PC-3 (cell line): Measurements from ENCODE around the gene UBE3A. TPM values are rescaled to one million over a fixed set of nuclear protein-coding genes. Genes with fewer than 3 reads are reported as not detected.

Experiments used
- ATAC-seq: fragments of 200-7000 bp; cut with Tn5 transposase; 2 replicates; pipeline ENCODE4 v1.9.1; 2020; ENCODE audit warnings: mild to moderate bottlenecking, moderate library complexity
- BruUV-seq: library from RNA; stranded (reverse); fragments of 400-500 nt; replicated peaks from 2 replicates; lab custom pipeline; 2021; lab: Mats Ljungman, UMichigan
- CTCF ChIA-PET: fragments of 300-600 bp; sonication (Branson Sonifier 250); formaldehyde crosslinking; loops from one replicate; lab custom pipeline; 2022; ENCODE audit warnings: antibody characterized with exemption; lab: Charles Lee
- POLR2A ChIA-PET: fragments of 300-600 bp; sonication (Branson Sonifier 250); formaldehyde crosslinking; loops from one replicate; lab custom pipeline; 2022; ENCODE audit warnings: antibody characterized with exemption; ENCODE audit not compliant: unreplicated experiment; lab: Charles Lee
- DNase-seq: peaks from one replicate; pipeline ENCODE4 v3.0.0-alpha.2; 2015
- H2AFZ ChIP-seq: fragments of 300-600 bp; sonication (generic); 2 replicates; pipeline ENCODE4 v1.6.0; 2016; ENCODE audit warnings: antibody characterized with exemption, low read length
- H3F3A ChIP-seq: fragments of 300-600 bp; sonication (generic); one replicate; pipeline ENCODE4 v1.6.0; 2017; ENCODE audit warnings: antibody characterized with exemption, low read length, control low read depth, mild to moderate bottlenecking; ENCODE audit not compliant: unreplicated experiment
- H3K27ac ChIP-seq: fragments of 300-600 bp; sonication (generic); 2 replicates; pipeline ENCODE4 v1.5.1; 2016; ENCODE audit warnings: mild to moderate bottlenecking, low read length
- H3K27me3 ChIP-seq: fragments of 300-600 bp; sonication (generic); 2 replicates; pipeline ENCODE4 v1.6.1; 2016; ENCODE audit warnings: low read length, mixed read lengths
- H3K36me3 ChIP-seq: fragments of 300-600 bp; sonication (generic); 2 replicates; pipeline ENCODE4 v1.6.1; 2016; ENCODE audit warnings: low read depth, mixed run types, low read length, mixed read lengths
- H3K4me1 ChIP-seq: fragments of 300-600 bp; sonication (generic); 2 replicates; pipeline ENCODE4 v1.5.1; 2016; ENCODE audit warnings: low read length; ENCODE audit not compliant: insufficient read depth
- H3K4me2 ChIP-seq: fragments of 300-600 bp; sonication (generic); 2 replicates; pipeline ENCODE4 v1.6.0; 2016; ENCODE audit warnings: low read length
- H3K4me3 ChIP-seq: fragments of 300-600 bp; sonication (generic); 2 replicates; pipeline ENCODE4 v1.5.1; 2016; ENCODE audit warnings: mild to moderate bottlenecking, low read length, mixed read lengths
- H3K79me2 ChIP-seq: fragments of 300-600 bp; sonication (generic); 2 replicates; pipeline ENCODE4 v1.6.1; 2017; ENCODE audit warnings: low read length, mixed read lengths
- H3K9ac ChIP-seq: fragments of 300-600 bp; sonication (generic); 2 replicates; pipeline ENCODE4 v1.6.0; 2016; ENCODE audit warnings: mild to moderate bottlenecking, low read length
- H3K9me2 ChIP-seq: fragments of 300-600 bp; sonication (generic); replicated peaks from 2 replicates; pipeline ENCODE4 v1.6.1; 2016; ENCODE audit warnings: mixed run types, low read length, mixed read lengths
- H3K9me3 ChIP-seq: fragments of 300-600 bp; sonication (generic); 2 replicates; pipeline ENCODE4 v1.6.1; 2016; ENCODE audit warnings: low read length, mixed read lengths
- H4K20me1 ChIP-seq: fragments of 300-600 bp; sonication (generic); 2 replicates; pipeline ENCODE4 v1.6.1; 2016; ENCODE audit warnings: low read length, mixed read lengths
- CTCF ChIP-seq: fragments of 300-600 bp; sonication (generic); conservative IDR thresholded peaks from 2 replicates; pipeline ENCODE4 v1.5.1; 2017; ENCODE audit warnings: antibody characterized with exemption, low read depth, mild to moderate bottlenecking, low read length
- EZH2 ChIP-seq: fragments of 300-600 bp; sonication (generic); IDR thresholded peaks from one replicate; pipeline ENCODE4 v1.6.1; 2017; ENCODE audit warnings: antibody characterized with exemption, mild to moderate bottlenecking, low read length; ENCODE audit not compliant: unreplicated experiment
- EZH2phosphoT487 ChIP-seq: fragments of 300-600 bp; sonication (generic); IDR thresholded peaks from 2 replicates; pipeline ENCODE4 v1.6.1; 2018; ENCODE audit warnings: mild to moderate bottlenecking, antibody characterized with exemption, low read length, borderline replicate concordance
- intact Hi-C: fragments of 100-400 bp; cut with micrococcal nuclease; formaldehyde crosslinking; loops from 2 replicates; pipeline ENCODE4 v1.9.0; 2023
- total RNA-seq: library from RNA; depleted of rRNA; stranded (reverse); fragments of >200 nt; gene quantifications from 2 replicates; pipeline ENCODE4 v1.2.3, GENCODE V29; 2014

The UBE3A gene
- total RNA-seq, 1 experiment from 2014 or later = 59.5 TPM

- Histone ChIP-seq H3K4me3 (no peak overlapping the region), H3K27ac (no peak overlapping the region), H3K4me1 (peaks cover 18% of the 10 kb centered on the region), H3K27me3 (no peaks in the 10 kb centered on the region), H3F3A (no peaks in the 10 kb centered on the region), H3K79me2 (peaks cover 97% of the 10 kb centered on the region), H3K36me3 (peaks cover 8% of the 10 kb centered on the region; the same call in 1 of the 2 replicates), H3K9me3 (no peaks in the 10 kb centered on the region), H2AFZ (no peak overlapping the region), H3K9me2 (no peaks in the 10 kb centered on the region), H3K4me2 (no peak overlapping the region), H3K9ac (no peak overlapping the region), H4K20me1 (peaks cover 82% of the 10 kb centered on the region)
- DNase-seq (no peak), ATAC-seq (no peak)
- intact Hi-C loops = no loop called here
- BruUV-seq = no TSS peak
- POLR2A ChIA-PET = no interaction called here
- no peak for TF ChIP-seq CTCF
- TF ChIP-seq EZH2phosphoT487 = no peak
- no peak for TF ChIP-seq EZH2
- CTCF ChIA-PET = no interaction called here
Observed at GRCh38 chr15:25431836-25432561, 6.8 kb downstream of the UBE3A start.

GRCh38 chr15:25427861-25428260, 11.0 kb downstream of the UBE3A start:
- H4K20me1 ChIP-seq = peaks cover 64% of the 10 kb centered on the region
- no peak overlapping the region for H3K4me2 ChIP-seq
- H3K9me2 ChIP-seq = no peaks in the 10 kb centered on the region
- H3K79me2 ChIP-seq = peaks cover 97% of the 10 kb centered on the region
- DNase-seq (no peak), ATAC-seq (no peak)
- no peak overlapping the region for H3K4me3 ChIP-seq
- no peak overlapping the region for H3K27ac ChIP-seq
- no peak overlapping the region for H2AFZ ChIP-seq
- H3K4me1 ChIP-seq = 0 out of 2 replicates have a peak, but pooled peaks cover 4% of the 10 kb centered on the region
- H3K27me3 ChIP-seq = no peaks in the 10 kb centered on the region
- POLR2A ChIA-PET = no interaction called here
- no peaks in the 10 kb centered on the region for H3K9me3 ChIP-seq
- no peak overlapping the region for H3K9ac ChIP-seq
- peaks cover 12% of the 10 kb centered on the region for H3K36me3 ChIP-seq
- intact Hi-C loops = no loop called here
- TF ChIP-seq EZH2 (no peak), CTCF (no peak), EZH2phosphoT487 (no peak)
- no TSS peak for BruUV-seq
- CTCF ChIA-PET = no interaction called here
- no peaks in the 10 kb centered on the region for H3F3A ChIP-seq

- CTCF ChIA-PET = no interaction called here
- no TSS peak for BruUV-seq
Observed at GRCh38 chr15:25426896-25427610, 11.8 kb downstream of the UBE3A start.

More at GRCh38 chr15:25426896-25427610, 11.8 kb downstream of the UBE3A start:
- Histone ChIP-seq H4K20me1 (peaks cover 61% of the 10 kb centered on the region), H3K4me2 (no peak overlapping the region), H3K9ac (no peak overlapping the region), H3K9me3 (no peaks in the 10 kb centered on the region), H3K79me2 (peaks cover 97% of the 10 kb centered on the region), H3K4me3 (no peak overlapping the region), H3K36me3 (peaks cover 12% of the 10 kb centered on the region), H3K27ac (no peak overlapping the region), H3F3A (no peaks in the 10 kb centered on the region), H3K9me2 (no peaks in the 10 kb centered on the region), H2AFZ (no peak overlapping the region), H3K4me1 (peaks cover 7% of the 10 kb centered on the region; the same call in 1 of the 2 replicates), H3K27me3 (no peaks in the 10 kb centered on the region)
- 0 out of 2 replicates have a peak, but pooled peaks have one; percentile 11 for ATAC-seq
- POLR2A ChIA-PET = no interaction called here
- TF ChIP-seq EZH2phosphoT487 (no peak), EZH2 (no peak), CTCF (no peak)
- intact Hi-C loops = no loop called here
- DNase-seq = no peak
